HepG2 (cell line): ENCODE measurements around the gene P2RY6. TPM values are rescaled to one million over a fixed set of nuclear protein-coding genes. Genes with fewer than 3 reads are reported as not detected.

Experiments used
- ATAC-seq: fragments of 200-7000 bp; cut with Tn5 transposase; 3 replicates; pipeline ENCODE4 v1.9.1; 2020; ENCODE audit warnings: mild to moderate bottlenecking, moderate library complexity
- BruUV-seq: library from RNA; stranded (reverse); fragments of 400-500 nt; replicated peaks from 2 replicates; lab custom pipeline; 2021; lab: Mats Ljungman, UMichigan
- CTCF ChIA-PET: fragments of 300-600 bp; formaldehyde crosslinking; extraction: SDS; loops from one replicate; lab custom pipeline; 2021; ENCODE audit warnings: low total read pairs, inconsistent platforms, low intra/inter-chr PET ratio; lab: Yijun Ruan, JAX
- POLR2A ChIA-PET: fragments of 350-600 bp; sonication (Branson Sonifier 250); formaldehyde crosslinking; loops from one replicate; lab custom pipeline; 2020; ENCODE audit warnings: antibody characterized with exemption, inconsistent platforms; lab: Yijun Ruan, JAX
- DNase-seq: peaks from one replicate; pipeline ENCODE4 v3.0.0-alpha.2; 2015; ENCODE audit warnings: low spot score
- FAIRE-seq: peaks from 3 replicates; lab custom pipeline; 2011; peaks lifted over from hg19 to GRCh38; lab: Jason Lieb, UNC
- H2AFZ ChIP-seq: one replicate; pipeline ENCODE4 v1.6.1; 2011; ENCODE audit warnings: low read length, inconsistent platforms
- H3K27ac ChIP-seq: fragments of 300-600 bp; 3 replicates; pipeline ENCODE4 v1.8.0; 2011; ENCODE audit warnings: mixed run types, mild to moderate bottlenecking, mixed read lengths, low read length, inconsistent platforms; ENCODE audit not compliant: insufficient read depth; ENCODE audit errors: extremely low read length
- H3K27me3 ChIP-seq, 2 experiments: fragments of 200-600 bp in 1 of 2; 2 replicates in 1 of 2; 3 replicates in 1 of 2; pipeline versions ENCODE4 v1.6.0 to v1.8.0; 2011; ENCODE audit warnings: low read length in 2 of 2, mild to moderate bottlenecking in 2 of 2, moderate library complexity in 2 of 2, inconsistent platforms in 1 of 2; ENCODE audit not compliant: insufficient read depth in 2 of 2, control insufficient read depth in 1 of 2
- H3K36me3 ChIP-seq, 2 experiments: fragments of 200-600 bp in 1 of 2; replicated peaks in 1 of 2; 2 replicates in 1 of 2; 3 replicates in 1 of 2; pipeline versions ENCODE4 v1.5.1 to v1.8.0; 2011; ENCODE audit warnings: low read length in 2 of 2, inconsistent platforms in 1 of 2; ENCODE audit not compliant: insufficient read depth in 2 of 2, control insufficient read depth in 1 of 2
- H3K4me1 ChIP-seq: 2 replicates; pipeline ENCODE4 v1.5.1; 2012; ENCODE audit warnings: low read length, inconsistent platforms; ENCODE audit not compliant: insufficient read depth
- H3K4me2 ChIP-seq: 2 replicates; pipeline ENCODE4 v1.6.0; 2011; ENCODE audit warnings: low read depth, low read length, inconsistent platforms
- H3K4me3 ChIP-seq, 3 experiments: fragments of 200-600 bp in 1 of 3; sonication (generic), shearing (Covaris generic) in 1 of 3; replicated peaks in 1 of 3; 2 replicates each; pipeline ENCODE4 v1.5.1; 2011 to 2016; ENCODE audit warnings: low read length in 3 of 3, inconsistent platforms in 2 of 3, low read depth in 2 of 3, mild to moderate bottlenecking in 2 of 3, control low read depth in 1 of 3, mixed read lengths in 1 of 3; ENCODE audit not compliant: insufficient read depth in 1 of 3
- H3K79me2 ChIP-seq: one replicate; pipeline ENCODE4 v1.6.1; 2011; ENCODE audit warnings: low read length, inconsistent platforms; ENCODE audit not compliant: insufficient read depth
- H3K9ac ChIP-seq: 2 replicates; pipeline ENCODE4 v1.6.0; 2011; ENCODE audit warnings: mild to moderate bottlenecking, low read depth, low read length, inconsistent platforms; ENCODE audit not compliant: insufficient read depth
- H3K9me3 ChIP-seq: 2 replicates; pipeline ENCODE4 v1.5.1; 2012; ENCODE audit warnings: mild to moderate bottlenecking, low read length
- H4K20me1 ChIP-seq: 2 replicates; pipeline ENCODE4 v1.6.0; 2011; ENCODE audit warnings: inconsistent platforms, mild to moderate bottlenecking, low read length, moderate library complexity; ENCODE audit not compliant: insufficient read depth
- ARID3A ChIP-seq: IDR thresholded peaks from 2 replicates; pipeline ENCODE4 v1.6.1; 2012; ENCODE audit warnings: low read depth, low read length, improper control_type of control experiment
- BHLHE40 ChIP-seq: IDR thresholded peaks from 2 replicates; pipeline ENCODE4 v1.6.1; 2011; ENCODE audit warnings: low read length, improper control_type of control experiment
- EHMT2 ChIP-seq: fragments of 200-600 bp; sonication (generic); IDR thresholded peaks from 2 replicates; pipeline ENCODE4 v1.7.0; 2017; ENCODE audit warnings: antibody characterized with exemption, low read depth, low read length, borderline replicate concordance
- GFI1 ChIP-seq: sonication (generic); formaldehyde crosslinking; IDR thresholded peaks from 2 replicates; pipeline ENCODE4 v1.5.0; 2020; ENCODE audit warnings: missing genetic modification reagents, mild to moderate bottlenecking, borderline replicate concordance
- MTA1 ChIP-seq: sonication (generic); formaldehyde crosslinking; IDR thresholded peaks from 2 replicates; pipeline ENCODE4 v1.4.0; 2020; ENCODE audit warnings: missing genetic modification reagents, mild to moderate bottlenecking, borderline replicate concordance
- NFRKB ChIP-seq: fragments of 450-650 bp; IDR thresholded peaks from 2 replicates; pipeline ENCODE4 v1.6.1; 2017
- SAP130 ChIP-seq: IDR thresholded peaks from 2 replicates; pipeline ENCODE4 v1.6.1; 2016; ENCODE audit warnings: low read depth
- SRSF9 ChIP-seq: fragments of 200-400 bp; formaldehyde crosslinking; IDR thresholded peaks from 2 replicates; pipeline ENCODE4 v1.6.1; 2018; ENCODE audit warnings: borderline replicate concordance, mild to moderate bottlenecking, low read depth, low read length; ENCODE audit not compliant: insufficient read depth, poor library complexity, severe bottlenecking
- WIZ ChIP-seq: sonication (generic); formaldehyde crosslinking; IDR thresholded peaks from 2 replicates; pipeline ENCODE4 v1.5.1; 2020; ENCODE audit warnings: mild to moderate bottlenecking, missing genetic modification reagents
- ZBTB8A ChIP-seq: sonication (generic); formaldehyde crosslinking; IDR thresholded peaks from 2 replicates; pipeline ENCODE4 v1.4.0; 2020; ENCODE audit warnings: mild to moderate bottlenecking, low read depth, missing genetic modification reagents, borderline replicate concordance
- ZMAT3 ChIP-seq: sonication (generic); formaldehyde crosslinking; conservative IDR thresholded peaks from 2 replicates; pipeline ENCODE4 v1.7.0; 2021; ENCODE audit warnings: missing genetic modification reagents
- ZNF232 ChIP-seq: sonication (generic); formaldehyde crosslinking; IDR thresholded peaks from 2 replicates; pipeline ENCODE4 v1.4.0; 2020; ENCODE audit warnings: missing genetic modification reagents, borderline replicate concordance
- WGBS: methylation state at CpG from one replicate; pipeline ENCODE4 v1.1.6; 2017; ENCODE audit warnings: low lambda C conversion rate; 5-methylcytosine and 5-hydroxymethylcytosine counted together
- in situ Hi-C: cut with HindIII; loops from 2 replicates; pipeline ENCODE4 v1.10.0; 2017; ENCODE audit warnings: low pct_unique_long_range_greater_than_20kb; ENCODE audit not compliant: extremely low pct_ligation_motif_present
- intact Hi-C: fragments of 100-400 bp; cut with micrococcal nuclease; formaldehyde crosslinking; loops from one replicate; pipeline ENCODE4 v1.10.0; 2022; ENCODE audit not compliant: unreplicated experiment
- polyA plus RNA-seq, 8 experiments: library from polyadenylated mRNA; depleted of rRNA in 3 of 8; stranded (reverse) in 7 of 8; unstranded in 1 of 8; fragments of >200 nt; fragmentation: Illumina TruSeq in 4 of 8; extraction: Trizol in 4 of 8; gene quantifications; 2 replicates each; pipeline versions ENCODE4 v1.2.1 to v1.2.3, GENCODE V29; 2011 to 2016; ENCODE audit warnings: low read depth in 4 of 8, missing spikeins in 1 of 8, mixed read lengths in 1 of 8; ENCODE audit not compliant: insufficient read depth in 1 of 8
- total RNA-seq, 5 experiments: library from RNA; depleted of rRNA; stranded (reverse); fragments of >200 nt; fragmentation: Illumina TruSeq; extraction: Trizol; gene quantifications; 2 replicates each; pipeline ENCODE4 v1.2.3, GENCODE V29; 2016; ENCODE audit warnings: low read depth in 1 of 5

P2RY6 gene
- total and polyA plus RNA-seq, 2 of the 13 experiments (the other 11 are each of a cell fraction or from before 2014, with no cell fraction given): 0.09 to 0.29 TPM

- no peak for DNase-seq
- Histone ChIP-seq H3K79me2 (no peaks in the 10 kb centered on the region), H3K27ac (no peak overlapping the region), H3K4me3 (no peak overlapping the region), H3K9me3 (no peaks in the 10 kb centered on the region), H3K4me1 (peaks cover 21% of the 10 kb centered on the region), H3K9ac (no peak overlapping the region), H2AFZ (no peak overlapping the region), H3K27me3 (peaks cover 4 to 37% of the 10 kb centered on the region in 2 experiments; a peak in 3 of 5 replicates), H3K36me3 (no peaks in the 10 kb centered on the region), H3K4me2 (no peak overlapping the region), H4K20me1 (no peaks in the 10 kb centered on the region)
- intact Hi-C loops (no loop called here), in situ Hi-C loops (loop anchor here (5.0 kb wide), 1 partner anchor 101 kb away; no protein-coding TSS in a partner anchor)
- no peak for FAIRE-seq
- CTCF ChIA-PET: interaction anchor here (3.0 kb wide), 1 partner anchor 106 kb away, joined by 28 read pairs; no protein-coding TSS in a partner anchor
- BruUV-seq: no TSS peak
- POLR2A ChIA-PET: interaction anchor here (1.2 kb wide), 1 partner anchor 16 kb away, joined by 5 read pairs; no protein-coding TSS in a partner anchor
- TF ChIP-seq ZNF232 (CRISPR knock-in tag): no peak
- TF ChIP-seq ZMAT3: no peak
- no peak for TF ChIP-seq SRSF9
- no peak for TF ChIP-seq MTA1 (CRISPR knock-in tag)
- no peak for TF ChIP-seq ARID3A
- TF ChIP-seq SAP130 (CRISPR knock-in tag): no peak
- TF ChIP-seq ZBTB8A (CRISPR knock-in tag): no peak
- TF ChIP-seq WIZ (CRISPR knock-in tag): no peak
- no peak for TF ChIP-seq GFI1 (CRISPR knock-in tag)
- TF ChIP-seq BHLHE40: no peak
- no peak for TF ChIP-seq NFRKB
- no peak for TF ChIP-seq EHMT2
- ATAC-seq: no peak
- WGBS: 29% methylated on average over 2 of the region's 3 CpGs
These were observed 19.1 kb downstream of the P2RY6 start for GRCh38 chr11:73291196-73291595.
